HG03045 (cell line): ENCODE data around the gene KDM2B.
A peak's percentile ranks its signal among the peaks of the same experiment; 100 is the strongest.

Source experiments
- ATAC-seq: cut with Tn5 transposase; IDR thresholded peaks from one replicate; pipeline ENCODE4 v1.9.1; 2021; ENCODE audit warnings: mild to moderate bottlenecking, moderate library complexity; ENCODE audit not compliant: unreplicated experiment

Gene KDM2B

GRCh38 chr12:121568518-121568917 lies 12.3 kb downstream of the KDM2B start:
- no peak for ATAC-seq

GRCh38 chr12:121565076-121565475 lies 15.7 kb downstream of the KDM2B start:
- ATAC-seq, result no peak

- ATAC-seq, result no peak
Measured at GRCh38 chr12:121562488-121562887, 18.3 kb downstream of the KDM2B start.

- ATAC-seq, result no peak
Measured at GRCh38 chr12:121561009-121561395, 19.8 kb downstream of the KDM2B start.

- ATAC-seq, result no peak
Measured at GRCh38 chr12:121560392-121561008, 20.3 kb downstream of the KDM2B start.

- no peak for ATAC-seq
Measured at GRCh38 chr12:121558956-121559355, 21.9 kb downstream of the KDM2B start.

- ATAC-seq, result no peak
Measured at GRCh38 chr12:121550974-121551634, 29.7 kb downstream of the KDM2B start.

GRCh38 chr12:121549075-121549474 lies 31.7 kb downstream of the KDM2B start:
- no peak for ATAC-seq

GRCh38 chr12:121545480-121545879 lies 35.3 kb downstream of the KDM2B start:
- no peak for ATAC-seq

- no peak for ATAC-seq
Measured at GRCh38 chr12:121543786-121544185, 37.0 kb downstream of the KDM2B start.

- ATAC-seq, result no peak
Measured at GRCh38 chr12:121539908-121540307, 40.9 kb downstream of the KDM2B start.

GRCh38 chr12:121538699-121539061 lies 42.1 kb downstream of the KDM2B start:
- no peak for ATAC-seq

GRCh38 chr12:121537814-121538698 lies 42.8 kb downstream of the KDM2B start:
- peak; percentile 4 for ATAC-seq

GRCh38 chr12:121536899-121537813 lies 43.7 kb downstream of the KDM2B start:
- ATAC-seq, result peak; percentile 64

GRCh38 chr12:121536054-121536898 lies 44.5 kb downstream of the KDM2B start:
- ATAC-seq, result peak; percentile 55

- ATAC-seq, result no peak
Measured at GRCh38 chr12:121535150-121536053, 45.4 kb downstream of the KDM2B start.

GRCh38 chr12:121534495-121535148 lies 46.2 kb downstream of the KDM2B start:
- no peak for ATAC-seq

- ATAC-seq, result no peak
Measured at GRCh38 chr12:121533394-121534090, 47.3 kb downstream of the KDM2B start.
